ENCODE measurements around the gene UGT1A5. TPM values are rescaled to one million over a fixed set of nuclear protein-coding genes. Genes with fewer than 3 reads are reported as not detected.

The UGT1A5 gene
- total RNA-seq, 1 experiment from 2014 or later = not detected

DNA sequence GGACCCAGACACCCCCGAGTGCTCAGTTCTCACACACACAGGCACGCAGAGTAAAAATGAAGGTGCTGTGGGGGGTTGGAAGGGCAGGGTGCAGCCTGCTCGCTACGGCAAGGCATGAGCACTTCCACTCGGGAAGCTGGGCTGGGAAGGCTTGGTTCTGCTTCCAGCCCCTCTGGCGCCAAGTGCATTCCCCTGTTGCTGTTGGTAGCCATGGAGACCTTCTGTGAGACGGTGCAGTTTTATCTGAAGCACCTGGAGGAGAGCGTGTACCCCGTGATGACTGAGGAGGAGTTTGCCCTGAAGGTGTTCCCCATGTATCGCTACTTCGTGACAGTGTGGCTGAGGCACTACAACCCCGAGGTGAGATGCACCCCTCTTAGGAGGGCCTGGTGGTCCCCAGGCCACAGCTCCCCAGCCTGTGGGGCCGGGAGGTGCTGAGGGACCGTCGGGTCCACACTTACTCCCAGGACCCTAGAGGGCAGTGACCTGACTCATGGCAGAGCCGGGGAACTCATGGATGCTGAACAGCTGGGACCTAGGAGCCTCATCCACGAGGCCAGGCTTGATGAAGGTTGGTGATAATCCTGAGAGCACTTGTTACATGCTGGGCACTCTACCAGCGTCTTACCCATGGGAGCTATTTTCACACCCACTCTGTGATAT, 80.9 kb downstream of the UGT1A5 start:
- no TSS peak for BruUV-seq (replicated peaks)

DNA sequence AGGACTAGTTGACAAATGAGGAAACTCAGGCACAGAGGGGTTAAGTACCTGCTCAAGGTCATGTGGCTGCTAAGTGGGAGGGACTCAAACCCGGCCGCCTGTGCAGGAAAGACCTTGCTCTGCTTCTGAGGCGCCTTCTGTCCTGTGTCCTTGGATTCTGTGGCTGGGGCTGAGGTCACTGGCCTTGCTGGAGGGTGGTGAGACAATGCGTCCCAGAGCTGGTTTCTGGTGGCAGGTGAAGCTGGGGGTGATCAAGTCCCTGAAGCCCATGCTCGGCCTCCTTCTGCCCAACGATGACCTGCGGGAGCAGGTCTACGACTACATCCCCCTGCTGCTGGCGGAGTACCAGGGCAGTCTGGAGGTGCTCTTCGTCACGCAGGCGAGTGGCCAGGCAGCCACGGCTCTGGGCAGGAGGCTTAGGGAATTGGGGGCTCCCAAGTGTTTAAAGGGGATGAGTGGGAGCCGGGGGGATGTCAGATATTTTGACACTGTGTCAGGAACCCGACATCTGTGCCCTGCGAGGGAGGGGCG, 81.5 kb downstream of the UGT1A5 start:
- DNase-seq (ENCODE audit: low spot score) = no peak
- Histone ChIP-seq H3K27me3 (replicated peaks; ENCODE audit: insufficient read depth, low read depth, low read length, poor library complexity) (no peaks in the 10 kb centered on the region), H3K27ac (ENCODE audit: low read depth, low read length, poor library complexity, severe bottlenecking) (no peak overlapping the region), H3K9me3 (ENCODE audit: low read depth, low read length, poor library complexity, severe bottlenecking) (no peaks in the 10 kb centered on the region), H3K4me1 (ENCODE audit: insufficient read depth, low read length, poor library complexity, severe bottlenecking) (no peaks in the 10 kb centered on the region), H3K4me3 (ENCODE audit: low read depth, low read length, poor library complexity, severe bottlenecking) (no peak overlapping the region), H3K36me3 (ENCODE audit: insufficient read depth, low read length, poor library complexity, severe bottlenecking) (no peaks in the 10 kb centered on the region)
- ChIA-PET POLR2A (ENCODE audit: low non-redundant PET) (no interaction called here), CTCF (no interaction called here)
- TF ChIP-seq EZH2 (IDR thresholded peaks at IDR 0.05; ENCODE audit: borderline replicate concordance, low read depth, low read length, poor library complexity, severe bottlenecking) = no peak
- TF ChIP-seq, protein P1, sequence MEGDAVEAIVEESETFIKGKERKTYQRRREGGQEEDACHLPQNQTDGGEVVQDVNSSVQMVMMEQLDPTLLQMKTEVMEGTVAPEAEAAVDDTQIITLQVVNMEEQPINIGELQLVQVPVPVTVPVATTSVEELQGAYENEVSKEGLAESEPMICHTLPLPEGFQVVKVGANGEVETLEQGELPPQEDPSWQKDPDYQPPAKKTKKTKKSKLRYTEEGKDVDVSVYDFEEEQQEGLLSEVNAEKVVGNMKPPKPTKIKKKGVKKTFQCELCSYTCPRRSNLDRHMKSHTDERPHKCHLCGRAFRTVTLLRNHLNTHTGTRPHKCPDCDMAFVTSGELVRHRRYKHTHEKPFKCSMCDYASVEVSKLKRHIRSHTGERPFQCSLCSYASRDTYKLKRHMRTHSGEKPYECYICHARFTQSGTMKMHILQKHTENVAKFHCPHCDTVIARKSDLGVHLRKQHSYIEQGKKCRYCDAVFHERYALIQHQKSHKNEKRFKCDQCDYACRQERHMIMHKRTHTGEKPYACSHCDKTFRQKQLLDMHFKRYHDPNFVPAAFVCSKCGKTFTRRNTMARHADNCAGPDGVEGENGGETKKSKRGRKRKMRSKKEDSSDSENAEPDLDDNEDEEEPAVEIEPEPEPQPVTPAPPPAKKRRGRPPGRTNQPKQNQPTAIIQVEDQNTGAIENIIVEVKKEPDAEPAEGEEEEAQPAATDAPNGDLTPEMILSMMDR (conservative IDR thresholded peaks at IDR 0.05; ENCODE audit: low read depth, low read length) = no peak
- no TSS peak for BruUV-seq (replicated peaks)
- intact Hi-C loops (cut with micrococcal nuclease; ENCODE audit: unreplicated experiment) = no loop called here

More for the DNA sequence above, 80.9 kb downstream of the UGT1A5 start:
- H3K27ac ChIP-seq (ENCODE audit: low read depth, low read length, poor library complexity, severe bottlenecking) = no peak overlapping the region
- H3K27me3 ChIP-seq (replicated peaks; ENCODE audit: insufficient read depth, low read depth, low read length, poor library complexity) = no peaks in the 10 kb centered on the region
- H3K9me3 ChIP-seq (ENCODE audit: low read depth, low read length, poor library complexity, severe bottlenecking) = no peaks in the 10 kb centered on the region
- no peaks in the 10 kb centered on the region for H3K4me1 ChIP-seq (ENCODE audit: insufficient read depth, low read length, poor library complexity, severe bottlenecking)
- intact Hi-C loops (cut with micrococcal nuclease; ENCODE audit: unreplicated experiment) = no loop called here
- no peaks in the 10 kb centered on the region for H3K36me3 ChIP-seq (ENCODE audit: insufficient read depth, low read length, poor library complexity, severe bottlenecking)
- ChIA-PET CTCF (no interaction called here), POLR2A (ENCODE audit: low non-redundant PET) (no interaction called here)
- no peak overlapping the region for H3K4me3 ChIP-seq (ENCODE audit: low read depth, low read length, poor library complexity, severe bottlenecking)
- TF ChIP-seq EZH2 (IDR thresholded peaks at IDR 0.05; ENCODE audit: borderline replicate concordance, low read depth, low read length, poor library complexity, severe bottlenecking) = no peak
- TF ChIP-seq, protein P1 (conservative IDR thresholded peaks at IDR 0.05; ENCODE audit: low read depth, low read length) = no peak
- no peak for DNase-seq (ENCODE audit: low spot score)

DNA sequence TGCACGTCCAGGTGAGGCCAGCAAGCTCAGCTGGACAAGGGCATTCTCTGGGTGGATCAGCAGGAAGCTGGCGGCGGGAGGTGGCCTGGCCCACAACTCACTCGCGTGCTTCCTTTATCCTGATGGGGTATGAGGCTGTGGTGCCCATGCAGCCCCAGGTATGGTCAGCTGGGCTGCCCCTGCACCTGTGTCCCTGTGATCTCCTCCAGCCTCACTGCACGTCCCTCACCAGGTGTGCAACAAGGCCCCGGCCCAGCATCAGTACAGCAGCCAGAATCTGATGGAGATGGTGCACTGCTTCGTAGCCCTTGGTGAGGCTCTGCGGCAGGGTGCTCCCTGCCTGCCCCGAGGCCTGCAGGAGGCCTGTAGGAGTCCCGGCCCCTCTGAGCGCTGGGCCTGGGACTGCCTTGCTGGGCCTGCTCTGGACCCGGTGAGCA, 83.0 kb downstream of the UGT1A5 start:
- ChIA-PET CTCF (no interaction called here), POLR2A (ENCODE audit: low non-redundant PET) (no interaction called here)
- no peak overlapping the region for H3K27ac ChIP-seq (ENCODE audit: low read depth, low read length, poor library complexity, severe bottlenecking)
- BruUV-seq (replicated peaks) = no TSS peak
- H3K9me3 ChIP-seq (ENCODE audit: low read depth, low read length, poor library complexity, severe bottlenecking) = no peaks in the 10 kb centered on the region
- intact Hi-C loops (cut with micrococcal nuclease; ENCODE audit: unreplicated experiment) = no loop called here
- H3K27me3 ChIP-seq (replicated peaks; ENCODE audit: insufficient read depth, low read depth, low read length, poor library complexity) = no peaks in the 10 kb centered on the region
- no peaks in the 10 kb centered on the region for H3K4me1 ChIP-seq (ENCODE audit: insufficient read depth, low read length, poor library complexity, severe bottlenecking)
- H3K36me3 ChIP-seq (ENCODE audit: insufficient read depth, low read length, poor library complexity, severe bottlenecking) = no peaks in the 10 kb centered on the region
- TF ChIP-seq EZH2 (IDR thresholded peaks at IDR 0.05; ENCODE audit: borderline replicate concordance, low read depth, low read length, poor library complexity, severe bottlenecking) = no peak
- TF ChIP-seq, protein P1 (conservative IDR thresholded peaks at IDR 0.05; ENCODE audit: low read depth, low read length) = no peak
- no peak for DNase-seq (ENCODE audit: low spot score)
- no peak overlapping the region for H3K4me3 ChIP-seq (ENCODE audit: low read depth, low read length, poor library complexity, severe bottlenecking)

Data from A673 (cell line).